GM19193 (cell line): ENCODE data around the gene NRARP.

Experiments used
- POLR2A ChIP-seq: IDR thresholded peaks from 4 replicates; pipeline ENCODE4 v1.6.1; 2011; ENCODE audit not compliant: insufficient read depth, insufficient read length; ENCODE audit errors: extremely low read depth

The NRARP gene

GRCh38 chr9:137314561-137315560, 12.8 kb upstream of the NRARP start:
- TF ChIP-seq POLR2A = no peak

GRCh38 chr9:137313956-137314560, 12.0 kb upstream of the NRARP start:
- TF ChIP-seq POLR2A = no peak

DNA sequence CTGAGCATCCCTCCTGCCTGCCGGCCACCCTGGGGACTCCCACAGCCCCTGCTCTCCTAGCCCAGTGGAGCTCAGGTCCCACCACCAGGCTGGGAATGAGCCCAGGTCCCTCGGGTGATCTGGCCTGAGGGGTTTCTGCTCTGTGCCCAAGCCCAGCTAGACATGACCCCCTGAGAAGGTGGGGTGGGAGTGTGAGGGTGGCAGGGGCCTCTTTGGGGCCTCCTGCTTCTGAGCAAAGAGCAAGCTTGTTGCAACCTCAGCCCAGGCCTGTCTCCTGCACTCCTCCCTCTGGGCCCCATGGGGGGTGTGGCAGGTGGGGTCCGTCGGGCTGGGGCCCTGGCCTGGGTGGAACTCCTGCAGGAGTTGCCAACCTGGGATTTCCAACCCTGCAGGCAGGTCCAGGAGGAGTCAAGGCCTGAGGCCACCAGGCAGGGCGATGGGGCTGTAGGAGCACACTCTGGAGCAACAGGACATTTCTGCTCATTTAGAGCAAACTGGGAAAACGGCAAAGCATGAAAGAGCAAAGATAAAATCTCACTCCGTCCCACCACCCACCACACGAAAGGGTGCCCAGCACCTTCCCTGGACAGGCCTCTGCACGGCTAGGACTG, 11.4 kb upstream of the NRARP start:
- no peak for TF ChIP-seq POLR2A

GRCh38 chr9:137312852-137313325, 10.8 kb upstream of the NRARP start:
- no peak for TF ChIP-seq POLR2A

- TF ChIP-seq POLR2A = no peak
These were observed 10.1 kb upstream of the NRARP start for GRCh38 chr9:137311986-137312851.

GRCh38 chr9:137311171-137311985, 9.3 kb upstream of the NRARP start:
- no peak for TF ChIP-seq POLR2A

- no peak for TF ChIP-seq POLR2A
These were observed 8.3 kb upstream of the NRARP start for GRCh38 chr9:137310189-137311052.

DNA sequence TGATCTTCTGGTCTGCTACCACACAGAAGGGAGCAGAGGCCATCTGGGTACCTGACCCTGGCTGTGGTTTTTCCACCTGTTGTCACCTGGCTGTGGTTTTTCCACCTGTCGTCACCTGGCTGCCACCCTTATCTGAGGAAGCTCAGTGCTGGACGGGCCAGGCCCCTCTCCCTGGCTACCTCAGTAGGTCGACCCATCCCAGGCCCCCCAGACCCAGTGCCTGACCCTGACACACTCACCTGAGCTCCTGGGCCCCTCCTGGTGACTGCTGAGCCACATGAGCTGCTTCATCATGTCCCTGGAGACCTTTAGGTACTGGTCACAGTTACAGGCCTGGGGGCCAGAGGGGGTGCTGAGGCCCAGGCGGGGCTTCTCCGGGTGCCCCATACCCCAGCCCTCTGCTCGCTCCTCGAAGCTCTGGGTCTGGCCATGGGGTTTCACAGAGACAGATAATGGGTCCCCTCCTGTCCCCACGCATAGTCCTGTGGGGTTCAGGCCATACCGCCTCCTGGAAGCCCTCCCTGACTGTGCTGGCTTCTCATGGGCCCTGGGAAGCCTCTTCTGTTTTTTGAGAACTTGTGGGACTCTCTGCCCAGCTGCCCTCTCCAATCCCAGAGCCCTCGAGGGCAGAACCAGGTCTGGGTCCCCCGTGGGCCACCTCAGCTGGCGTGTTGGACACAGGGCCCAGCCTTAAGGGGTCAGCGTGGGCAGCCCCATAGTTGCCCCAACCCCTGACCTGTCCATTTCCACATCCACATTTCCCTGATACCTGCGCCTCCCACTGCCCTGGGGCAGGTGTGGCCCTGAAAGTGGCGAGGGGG, 7.5 kb upstream of the NRARP start:
- no peak for TF ChIP-seq POLR2A

GRCh38 chr9:137308057-137308619, 6.1 kb upstream of the NRARP start:
- no peak for TF ChIP-seq POLR2A

DNA sequence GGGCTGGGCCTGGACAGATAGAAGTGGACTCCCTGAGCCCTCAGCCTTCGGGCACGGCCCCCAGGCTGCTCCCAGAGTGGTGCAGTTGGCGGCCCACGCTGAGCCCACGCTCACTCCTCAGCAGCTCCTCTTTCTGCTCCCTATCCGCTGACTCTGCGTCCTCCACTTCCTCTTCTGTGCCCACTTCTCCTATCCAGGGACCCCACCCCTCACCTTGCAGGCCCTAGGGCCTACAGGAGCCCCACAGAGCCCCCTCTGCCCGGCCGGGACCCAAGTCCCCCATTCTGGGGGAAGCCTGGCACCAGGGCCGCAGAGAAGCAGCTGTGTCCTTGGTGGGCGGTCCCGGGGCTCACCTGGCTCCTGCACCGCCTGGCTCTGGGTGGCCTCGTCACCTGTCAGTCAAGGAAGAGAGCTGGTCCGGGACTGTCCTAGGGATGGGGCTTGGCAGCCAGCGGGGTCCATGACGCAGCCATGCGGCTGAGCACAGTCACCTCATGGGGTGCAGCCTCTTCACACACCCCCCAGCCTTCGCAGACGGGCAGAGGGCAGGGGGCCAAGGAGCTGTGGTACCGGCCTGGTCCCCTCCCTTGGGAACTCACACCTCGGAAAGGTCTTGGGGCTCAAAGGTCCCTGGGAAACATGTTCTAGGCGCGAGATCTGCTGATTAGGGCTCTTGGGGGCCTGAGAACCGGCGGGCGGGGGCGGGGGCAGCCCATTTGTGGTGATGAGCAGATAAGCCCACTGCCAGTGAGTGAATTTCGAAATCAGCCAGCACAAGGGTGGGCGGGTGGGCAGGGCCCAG, 5.4 kb upstream of the NRARP start:
- no peak for TF ChIP-seq POLR2A

- TF ChIP-seq POLR2A = no peak
These were observed 4.8 kb upstream of the NRARP start for GRCh38 chr9:137306850-137307254.
